KG1 (cell line): ENCODE data around the gene PAPOLA.

ENCODE experiments used
- DNase-seq: peaks from one replicate; lab custom pipeline; 2025; lab: John Stamatoyannopoulos, UW

Gene PAPOLA

DNA sequence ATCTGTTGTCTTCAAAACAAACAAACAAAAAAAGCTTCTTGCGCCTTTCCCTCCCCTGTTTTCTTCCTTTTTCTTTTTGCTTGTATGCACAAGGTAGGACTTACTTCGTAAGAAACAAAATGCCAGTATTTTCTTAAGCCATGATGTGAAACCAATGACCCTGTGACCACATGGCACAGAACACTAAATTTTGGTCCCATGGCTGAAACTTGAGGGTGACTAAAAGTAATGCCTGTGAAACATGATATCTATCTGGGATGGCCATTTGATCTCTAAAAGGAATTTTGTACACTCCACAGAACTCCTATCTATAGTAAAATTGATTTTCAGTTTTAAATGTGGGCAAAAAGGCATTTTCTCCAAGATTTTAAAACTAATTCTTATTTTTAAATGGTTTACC lies 63.6 kb downstream of the PAPOLA start:
- no peak for DNase-seq

DNA sequence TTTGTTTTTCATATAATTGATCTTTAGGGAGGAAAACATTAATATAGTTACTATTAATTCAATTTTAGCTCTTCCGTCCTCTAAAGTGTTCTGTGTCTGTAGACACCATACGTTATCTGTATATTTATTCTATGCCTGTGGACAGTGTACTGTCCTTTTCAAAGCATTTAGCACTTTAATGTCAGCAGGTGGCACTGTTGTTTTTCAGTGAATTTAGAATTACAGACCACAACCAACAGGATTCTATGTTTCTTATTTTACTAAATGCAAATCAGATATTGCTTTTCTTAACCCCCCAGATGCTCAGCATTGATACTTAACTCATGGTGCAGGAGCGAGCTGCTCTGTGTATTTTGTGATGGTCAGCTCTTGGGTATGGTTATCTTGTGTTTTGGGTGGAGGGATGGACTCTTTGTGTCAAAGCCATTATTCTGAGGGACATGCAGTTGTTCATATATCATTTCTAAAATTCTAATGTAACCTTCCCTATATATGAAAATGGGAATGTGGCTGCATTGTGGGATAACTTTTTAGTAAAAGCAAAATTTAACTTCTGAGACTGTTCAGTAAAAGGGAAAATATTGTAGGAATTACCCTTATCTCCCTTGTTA lies 65.2 kb downstream of the PAPOLA start:
- no peak for DNase-seq

GRCh38 chr14:96568621-96569020 lies 66.4 kb downstream of the PAPOLA start:
- DNase-seq, result no peak

DNA sequence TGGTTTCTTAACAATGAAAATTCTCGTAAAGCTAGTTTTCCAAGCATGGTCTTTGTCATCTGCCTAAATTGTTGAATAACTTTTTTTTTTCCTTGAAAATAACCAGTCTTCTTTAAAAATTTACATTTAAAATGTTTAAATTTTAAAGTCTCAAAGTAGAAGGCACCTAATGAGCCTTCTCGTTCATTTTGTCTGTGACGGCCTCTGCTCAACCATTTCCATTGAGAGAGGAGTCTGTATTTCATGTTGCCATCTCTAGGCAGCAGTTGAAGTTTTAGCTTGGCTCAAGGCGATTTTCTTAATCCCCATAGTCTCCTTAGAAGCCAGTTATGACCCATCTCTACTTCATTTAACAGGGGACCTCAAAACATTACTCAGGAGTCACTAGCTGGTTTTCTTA lies 69.1 kb downstream of the PAPOLA start:
- no peak for DNase-seq

DNA sequence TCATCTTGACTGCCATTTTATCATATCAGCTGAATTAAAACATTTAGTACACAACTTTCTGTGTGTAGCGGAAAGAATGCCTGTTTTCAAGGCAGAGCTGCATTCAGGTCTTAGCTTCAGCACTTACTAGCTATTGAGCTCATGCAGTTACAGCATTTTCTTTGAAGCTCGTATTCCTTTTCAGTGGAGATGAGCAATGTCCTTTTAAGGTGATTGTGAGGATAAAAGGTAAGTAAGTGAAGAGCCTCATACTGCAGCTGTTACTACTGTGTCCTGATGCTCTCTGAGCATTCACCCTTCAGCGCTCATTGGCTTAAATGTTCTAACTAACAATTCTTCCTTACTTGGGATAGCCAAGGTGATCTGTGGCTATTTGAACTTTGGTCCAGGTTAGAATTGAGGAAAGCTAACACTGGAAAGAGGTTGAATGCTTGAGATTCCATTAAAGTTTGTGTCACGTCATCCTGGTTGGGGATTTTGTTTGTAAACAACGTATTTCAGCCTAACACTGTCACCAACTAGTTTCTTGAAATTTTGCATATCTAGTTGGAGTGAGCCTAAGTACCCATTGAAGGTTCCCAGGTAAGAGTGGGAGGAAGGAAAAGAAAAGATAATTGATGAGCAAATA lies 71.4 kb downstream of the PAPOLA start:
- no peak for DNase-seq

GRCh38 chr14:96574171-96574632 lies 72.0 kb downstream of the PAPOLA start:
- no peak for DNase-seq

GRCh38 chr14:96574633-96575632 lies 72.8 kb downstream of the PAPOLA start:
- no peak for DNase-seq

GRCh38 chr14:96576359-96576758 lies 74.2 kb downstream of the PAPOLA start:
- DNase-seq, result no peak

- no peak for DNase-seq
Observed at GRCh38 chr14:96576937-96577336, 74.8 kb downstream of the PAPOLA start.

- no peak for DNase-seq
Observed at GRCh38 chr14:96578619-96579018, 76.4 kb downstream of the PAPOLA start.

DNA sequence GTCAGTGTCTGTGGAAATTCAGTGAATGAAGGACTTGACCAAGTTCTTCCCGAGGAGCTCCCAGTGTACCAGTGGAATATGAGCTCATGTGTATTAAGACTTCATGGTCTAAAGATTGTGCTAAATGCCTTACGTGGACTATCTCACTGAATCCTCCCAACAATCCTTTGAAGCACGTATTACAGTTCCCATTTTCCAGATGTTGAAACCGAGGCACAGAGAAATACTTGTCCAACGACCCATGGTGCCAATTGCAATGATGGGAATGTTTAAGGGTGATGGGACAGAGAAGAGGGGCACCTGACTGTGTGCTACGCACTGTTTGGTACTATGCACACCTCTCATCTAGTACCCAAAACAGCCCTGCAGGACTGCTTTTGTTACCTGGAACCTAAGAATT lies 77.2 kb downstream of the PAPOLA start:
- no peak for DNase-seq

DNA sequence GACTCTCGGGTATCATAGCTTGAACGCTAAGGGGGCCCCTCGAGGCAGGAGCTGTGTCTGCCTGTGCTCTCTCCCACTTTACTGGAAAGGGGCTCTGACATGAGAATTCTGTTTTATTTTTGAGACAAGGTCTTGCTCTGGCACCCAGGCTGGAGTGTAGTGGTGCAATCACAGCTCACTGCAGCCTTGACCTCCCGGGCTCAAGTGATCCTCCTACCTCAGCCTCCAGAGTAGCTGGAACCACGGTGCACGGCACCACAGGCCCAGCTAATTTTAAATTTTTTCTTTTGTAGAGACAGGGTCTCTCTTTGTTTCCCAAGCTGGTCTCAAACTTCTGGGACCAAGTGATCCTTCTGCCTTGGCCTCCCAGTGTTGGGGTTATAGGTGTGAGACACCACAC lies 77.7 kb downstream of the PAPOLA start:
- no peak for DNase-seq

DNA sequence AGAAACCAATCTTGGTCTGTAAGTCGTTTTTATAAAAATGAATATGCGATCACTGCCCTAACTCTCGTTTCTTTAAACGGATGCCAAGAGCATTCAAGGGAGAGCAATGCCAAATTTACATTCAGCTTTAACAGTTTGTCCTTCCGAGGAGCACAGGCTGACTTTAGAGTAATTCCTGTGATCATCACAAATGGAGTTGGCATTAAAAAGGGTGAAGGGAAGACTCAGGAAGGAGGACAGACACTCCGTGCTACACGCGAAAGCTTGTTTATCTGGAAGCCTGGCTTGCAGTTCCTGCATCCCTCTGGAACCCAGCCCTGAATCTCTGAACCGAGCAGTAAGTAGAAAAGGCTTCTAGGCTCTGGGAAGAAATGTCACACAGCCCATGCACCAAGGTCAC lies 78.4 kb downstream of the PAPOLA start:
- no peak for DNase-seq

DNA sequence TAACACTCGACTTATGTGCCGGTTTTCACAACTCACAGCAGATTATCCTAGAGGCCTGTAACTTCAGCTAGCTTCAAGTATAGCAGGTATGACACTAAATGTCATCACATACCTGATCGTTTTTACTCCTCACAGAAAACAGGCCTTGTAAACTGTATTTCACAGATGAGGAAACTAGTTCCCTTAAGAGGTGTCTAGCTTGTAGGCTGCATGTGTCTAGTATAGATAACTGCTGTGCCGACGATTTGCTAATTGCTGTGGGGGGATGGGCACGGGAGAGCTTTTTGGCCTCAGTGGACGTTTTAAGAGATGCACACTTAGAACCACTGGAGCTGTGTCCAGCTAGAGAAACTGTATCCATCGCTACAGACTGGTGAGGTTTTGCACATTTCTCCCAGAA lies 78.8 kb downstream of the PAPOLA start:
- no peak for DNase-seq

GRCh38 chr14:96581902-96582301 lies 79.7 kb downstream of the PAPOLA start:
- no peak for DNase-seq

- no peak for DNase-seq
Observed at GRCh38 chr14:96582411-96582961, 80.3 kb downstream of the PAPOLA start.

DNA sequence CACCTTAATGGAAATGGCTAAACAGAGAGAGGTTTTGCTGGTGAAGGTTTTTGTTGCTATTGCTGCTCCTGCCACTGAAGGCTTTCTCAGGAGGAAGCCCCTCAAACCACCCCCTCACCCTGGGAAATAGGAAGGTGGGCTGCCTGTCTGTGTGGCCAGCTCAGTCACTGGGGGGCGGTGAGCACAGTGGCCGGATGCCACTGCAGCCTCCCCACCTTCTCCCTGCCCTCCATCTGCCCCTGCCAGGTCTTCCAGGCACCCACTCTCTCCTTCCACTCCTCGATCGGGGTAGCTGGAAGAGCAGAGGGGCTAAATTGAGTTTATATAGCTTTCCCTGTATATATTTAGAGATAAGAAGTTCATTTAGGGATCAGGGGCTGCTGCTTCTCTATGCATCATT lies 80.8 kb downstream of the PAPOLA start:
- no peak for DNase-seq

DNA sequence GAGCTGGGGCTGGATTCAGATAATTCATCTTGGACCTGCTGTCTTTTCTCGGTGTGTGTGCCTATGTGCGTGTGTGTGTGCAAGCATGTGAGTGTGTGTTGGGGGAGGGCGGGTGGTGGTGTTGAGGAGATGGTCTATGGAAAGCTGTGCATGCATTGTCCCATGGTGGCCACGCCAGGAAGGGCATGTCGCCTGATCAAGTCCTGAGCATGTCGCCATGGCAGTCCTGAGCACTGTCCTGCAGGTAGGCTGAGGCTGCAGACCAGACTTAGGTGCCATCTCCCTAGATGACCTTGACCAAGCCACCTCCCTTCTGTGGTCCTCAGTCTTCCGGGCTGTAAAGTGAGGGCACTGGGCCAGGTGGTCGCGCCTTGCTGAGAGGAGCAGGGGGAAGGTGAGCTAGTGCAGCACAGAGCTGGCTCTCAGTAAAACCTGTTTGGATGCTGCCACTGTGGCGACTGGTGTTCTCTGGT lies 81.4 kb downstream of the PAPOLA start:
- DNase-seq, result no peak

- no peak for DNase-seq
Observed at GRCh38 chr14:96584199-96584906, 82.2 kb downstream of the PAPOLA start.

DNA sequence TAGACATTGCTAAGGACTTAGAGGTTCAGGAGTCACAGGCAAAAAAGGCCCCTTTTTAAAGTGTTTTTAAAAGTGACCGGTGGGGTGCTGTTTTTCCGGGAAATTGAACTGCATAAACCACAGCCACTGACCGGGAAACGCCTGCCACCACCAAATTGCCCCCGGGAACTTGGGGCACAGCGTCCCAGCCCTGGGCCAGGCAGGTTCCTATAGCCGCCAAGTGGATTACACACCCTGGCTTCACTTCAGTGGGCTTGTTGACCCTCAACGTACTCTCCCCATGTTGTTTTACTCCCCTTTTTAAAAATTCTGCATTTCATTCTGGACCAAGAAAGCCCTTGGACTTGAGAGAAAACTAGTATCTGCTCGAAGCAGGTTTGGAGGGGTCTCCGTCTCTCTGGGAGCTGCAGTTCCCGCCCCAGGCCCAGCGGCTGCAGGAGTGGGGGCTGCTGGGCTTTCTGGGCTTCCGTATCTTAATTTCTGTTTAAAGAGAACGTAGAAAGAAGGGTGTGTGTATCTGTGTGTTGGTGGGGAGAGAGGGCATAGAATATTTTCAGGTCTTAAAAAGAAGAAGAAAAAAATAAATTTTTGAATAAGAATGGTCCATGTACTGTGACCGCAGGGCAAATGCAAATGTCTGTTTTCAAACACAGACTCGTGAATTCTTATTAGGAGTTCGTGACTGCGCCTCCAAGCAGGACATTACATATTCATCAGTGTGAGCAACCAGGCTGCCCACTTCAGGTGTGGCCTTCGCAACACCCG lies 82.9 kb downstream of the PAPOLA start:
- DNase-seq, result no peak

DNA sequence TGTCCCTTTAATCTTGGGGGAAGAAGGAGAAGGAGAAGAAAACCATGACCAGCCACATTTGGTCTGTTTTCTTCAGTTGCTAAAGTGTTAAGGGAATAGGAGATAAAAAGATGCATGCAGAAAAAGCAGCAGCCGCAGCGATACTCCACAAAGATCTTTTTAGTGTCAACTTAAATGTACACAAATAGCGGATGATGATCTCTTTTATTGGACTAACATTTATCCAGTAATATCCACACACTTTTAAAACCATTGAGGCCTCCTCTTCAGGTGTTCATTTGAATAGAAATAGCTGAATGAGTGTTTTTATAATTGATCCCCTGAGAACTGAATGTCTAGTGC lies 83.5 kb downstream of the PAPOLA start:
- DNase-seq, result no peak
